ENCODE results near the gene RASGRP2. TPM values are rescaled to one million over a fixed set of nuclear protein-coding genes. Genes with fewer than 3 reads are reported as not detected.
A peak's percentile ranks its signal among the peaks of the same experiment; 100 is the strongest.

The RASGRP2 gene
- total and polyA plus RNA-seq, 7 experiments from 2014 or later: 197 to 697 (median 577) TPM

- no peak for DNase-seq
- ChIA-PET POLR2A (interaction anchor here (0.6 to 30.7 kb wide), 10 partner anchors 10 to 653 kb away, joined by 3 to 1956 read pairs (median 4); partner anchors contain the start of genes PYGM and RASGRP2), CTCF (interaction anchor here (0.7 to 19.1 kb wide), 7 partner anchors 9 to 1426 kb away, joined by 3 to 305 read pairs (median 8); partner anchors contain the start of genes PYGM and RASGRP2)
- H3K27ac Mint-ChIP-seq: peak overlapping the region; percentile 58 to 89 (median 77)
- H3K36me3 Mint-ChIP-seq: peaks cover 27 to 97% (median 79%) of the 10 kb centered on the region in 5 donors
- H3K4me3 Mint-ChIP-seq: peak overlapping the region; percentile 41 to 95 (median 65)
- no peak for ATAC-seq
- Histone ChIP-seq H3K27me3 (ENCODE audit: control insufficient read depth in 2 of 2, insufficient read depth in 2 of 2, low read length in 2 of 2) (no peaks in the 10 kb centered on the region), H3K36me3 (ENCODE audit: control insufficient read depth in 2 of 3, insufficient read depth in 3 of 3, low read length in 3 of 3) (peaks cover 76 to 98% (median 95%) of the 10 kb centered on the region in 3 experiments), H3K9me3 (ENCODE audit: control insufficient read depth in 2 of 3, low read length in 3 of 3) (no peaks in the 10 kb centered on the region), H3K4me1 (ENCODE audit: control insufficient read depth in 2 of 2, insufficient read depth in 2 of 2, low read length in 2 of 2) (peaks cover 62 to 88% of the 10 kb centered on the region in 2 donors), H3K4me3 (ENCODE audit: low read length) (no peak overlapping the region), H3K27ac (ENCODE audit: low read depth, low read length) (peak overlapping the region; percentile 51)
- no peaks in the 10 kb centered on the region for H3K27me3 Mint-ChIP-seq
- intact Hi-C loops (cut with micrococcal nuclease): loop anchor here in 1 of 2 donors (10.0 kb wide), 1 partner anchor 652 kb away; the partner anchor contains the start of gene NEAT1
- peaks cover 63 to 100% (median 96%) of the 10 kb centered on the region in 7 donors for H3K4me1 Mint-ChIP-seq
- peaks cover 0 to 10% (median 0%) of the 10 kb centered on the region in 11 donors for H3K9me3 Mint-ChIP-seq
These were observed 28.5 kb upstream of the RASGRP2 start for GRCh38 chr11:64772303-64773018.

DNA sequence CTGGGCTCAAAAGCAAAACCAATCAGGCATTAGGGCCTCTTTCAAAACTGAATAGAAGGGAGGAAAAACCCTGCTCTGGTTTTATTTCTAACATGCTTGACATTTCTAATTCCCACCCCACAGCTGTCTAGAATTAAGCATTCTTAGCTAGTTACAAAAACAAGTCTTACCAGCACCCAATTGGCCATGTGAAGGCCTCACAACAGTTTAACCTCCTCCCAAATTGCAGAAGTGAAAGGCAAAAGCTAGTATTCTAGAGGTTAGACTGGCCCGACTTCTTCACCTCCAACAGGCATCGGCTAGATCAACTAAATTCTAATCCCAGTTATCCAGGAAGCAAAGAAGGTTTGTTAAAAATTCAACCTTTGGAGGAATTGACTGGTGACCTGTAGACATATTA, 27.9 kb upstream of the RASGRP2 start:
- H3K27me3 ChIP-seq (ENCODE audit: control insufficient read depth in 2 of 2, insufficient read depth in 2 of 2, low read length in 2 of 2): no peaks in the 10 kb centered on the region
- H3K4me3 ChIP-seq (ENCODE audit: low read length): peak overlapping the region; percentile 3
- H3K4me3 Mint-ChIP-seq: peak overlapping the region; percentile 18 to 95 (median 62)
- ChIA-PET POLR2A (interaction anchor here (0.6 to 39.7 kb wide), 9 partner anchors 7 to 1117 kb away, joined by 3 to 1956 read pairs (median 4); partner anchors contain the start of genes PYGM, RASGRP2 and SF1), CTCF (interaction anchor here (0.8 to 19.1 kb wide), 7 partner anchors 9 to 266 kb away, joined by 3 to 305 read pairs (median 4); partner anchors contain the start of genes PYGM and RASGRP2)
- H3K9me3 ChIP-seq (ENCODE audit: control insufficient read depth in 2 of 3, low read length in 3 of 3): no peaks in the 10 kb centered on the region
- peaks cover 63 to 100% (median 96%) of the 10 kb centered on the region in 7 donors for H3K4me1 Mint-ChIP-seq
- H3K4me1 ChIP-seq (ENCODE audit: control insufficient read depth in 2 of 2, insufficient read depth in 2 of 2, low read length in 2 of 2): peaks cover 64 to 92% of the 10 kb centered on the region in 2 donors
- intact Hi-C loops (cut with micrococcal nuclease): loop anchor here in 1 of 2 donors (10.0 kb wide), 1 partner anchor 653 kb away; the partner anchor contains the start of gene NEAT1
- H3K27me3 Mint-ChIP-seq: no peaks in the 10 kb centered on the region
- DNase-seq (no peak), ATAC-seq (no peak)
- peak overlapping the region; percentile 51 for H3K27ac ChIP-seq (ENCODE audit: low read depth, low read length)
- H3K27ac Mint-ChIP-seq: peak overlapping the region; percentile 58 to 89 (median 77)
- H3K36me3 ChIP-seq (ENCODE audit: control insufficient read depth in 2 of 3, insufficient read depth in 3 of 3, low read length in 3 of 3): peaks cover 76 to 98% (median 95%) of the 10 kb centered on the region in 3 experiments
- H3K9me3 Mint-ChIP-seq: peaks cover 0 to 6% (median 0%) of the 10 kb centered on the region in 11 donors
- H3K36me3 Mint-ChIP-seq: peaks cover 27 to 96% (median 77%) of the 10 kb centered on the region in 5 donors

GRCh38 chr11:64770120-64770519, 26.2 kb upstream of the RASGRP2 start:
- Histone ChIP-seq H3K9me3 (ENCODE audit: control insufficient read depth in 2 of 3, low read length in 3 of 3) (no peaks in the 10 kb centered on the region), H3K36me3 (ENCODE audit: control insufficient read depth in 2 of 3, insufficient read depth in 3 of 3, low read length in 3 of 3) (peaks cover 64 to 95% (median 83%) of the 10 kb centered on the region in 3 experiments), H3K4me1 (ENCODE audit: control insufficient read depth in 2 of 2, insufficient read depth in 2 of 2, low read length in 2 of 2) (peaks cover 51 to 85% of the 10 kb centered on the region in 2 donors), H3K27me3 (ENCODE audit: control insufficient read depth in 2 of 2, insufficient read depth in 2 of 2, low read length in 2 of 2) (no peaks in the 10 kb centered on the region), H3K27ac (ENCODE audit: low read depth, low read length) (peak overlapping the region; percentile 41), H3K4me3 (ENCODE audit: low read length) (no peak overlapping the region)
- H3K27ac Mint-ChIP-seq: peak overlapping the region in 8 of 9 donors; percentile 50 to 88 (median 80)
- H3K9me3 Mint-ChIP-seq: peaks cover 0 to 2% (median 0%) of the 10 kb centered on the region in 11 donors
- intact Hi-C loops (cut with micrococcal nuclease): loop anchor here in 1 of 2 donors (10.0 kb wide), 1 partner anchor 655 kb away; the partner anchor contains the start of gene NEAT1
- POLR2A ChIA-PET: interaction anchor here (0.7 to 39.7 kb wide), 5 partner anchors 5 to 365 kb away, joined by 3 to 1956 read pairs (median 6); partner anchors contain the start of genes PYGM, RASGRP2 and SF1
- H3K36me3 Mint-ChIP-seq: peaks cover 18 to 88% (median 75%) of the 10 kb centered on the region in 5 donors
- ATAC-seq (no peak), DNase-seq (no peak)
- peaks cover 58 to 97% (median 87%) of the 10 kb centered on the region in 7 donors for H3K4me1 Mint-ChIP-seq
- peak overlapping the region in 5 of 10 donors; percentile 4 to 95 (median 52) for H3K4me3 Mint-ChIP-seq
- CTCF ChIA-PET: interaction anchor here (2.3 to 19.1 kb wide), 2 partner anchors 15 to 23 kb away, joined by 13 to 305 read pairs; partner anchors contain the start of gene RASGRP2
- no peaks in the 10 kb centered on the region for H3K27me3 Mint-ChIP-seq

- H3K4me3 Mint-ChIP-seq: peak overlapping the region in 8 of 10 donors; percentile 6 to 96 (median 52)
- ATAC-seq (no peak), DNase-seq (no peak)
- CTCF ChIA-PET: interaction anchor here (0.7 to 19.1 kb wide), 2 partner anchors 15 to 22 kb away, joined by 4 to 305 read pairs; partner anchors contain the start of gene RASGRP2
- peaks cover 60 to 97% (median 87%) of the 10 kb centered on the region in 7 donors for H3K4me1 Mint-ChIP-seq
- no peaks in the 10 kb centered on the region for H3K27me3 Mint-ChIP-seq
- POLR2A ChIA-PET: interaction anchor here (0.7 to 39.7 kb wide), 4 partner anchors 4 to 79 kb away, joined by 3 to 1956 read pairs (median 980); partner anchors contain the start of genes PYGM, RASGRP2 and SF1
- H3K9me3 ChIP-seq (ENCODE audit: control insufficient read depth in 2 of 3, low read length in 3 of 3): no peaks in the 10 kb centered on the region
- H3K27ac Mint-ChIP-seq: peak overlapping the region; percentile 65 to 94 (median 90)
- peaks cover 66 to 95% (median 77%) of the 10 kb centered on the region in 3 experiments for H3K36me3 ChIP-seq (ENCODE audit: control insufficient read depth in 2 of 3, insufficient read depth in 3 of 3, low read length in 3 of 3)
- peak overlapping the region; percentile 41 for H3K27ac ChIP-seq (ENCODE audit: low read depth, low read length)
- H3K4me3 ChIP-seq (ENCODE audit: low read length): no peak overlapping the region
- intact Hi-C loops (cut with micrococcal nuclease): no loop called here
- peaks cover 54 to 83% of the 10 kb centered on the region in 2 donors for H3K4me1 ChIP-seq (ENCODE audit: control insufficient read depth in 2 of 2, insufficient read depth in 2 of 2, low read length in 2 of 2)
- H3K9me3 Mint-ChIP-seq: peaks cover 0 to 4% (median 0%) of the 10 kb centered on the region in 11 donors
- H3K36me3 Mint-ChIP-seq: peaks cover 25 to 88% (median 77%) of the 10 kb centered on the region in 5 donors
- H3K27me3 ChIP-seq (ENCODE audit: control insufficient read depth in 2 of 2, insufficient read depth in 2 of 2, low read length in 2 of 2): no peaks in the 10 kb centered on the region
These were observed 25.3 kb upstream of the RASGRP2 start for GRCh38 chr11:64769283-64769682.

DNA sequence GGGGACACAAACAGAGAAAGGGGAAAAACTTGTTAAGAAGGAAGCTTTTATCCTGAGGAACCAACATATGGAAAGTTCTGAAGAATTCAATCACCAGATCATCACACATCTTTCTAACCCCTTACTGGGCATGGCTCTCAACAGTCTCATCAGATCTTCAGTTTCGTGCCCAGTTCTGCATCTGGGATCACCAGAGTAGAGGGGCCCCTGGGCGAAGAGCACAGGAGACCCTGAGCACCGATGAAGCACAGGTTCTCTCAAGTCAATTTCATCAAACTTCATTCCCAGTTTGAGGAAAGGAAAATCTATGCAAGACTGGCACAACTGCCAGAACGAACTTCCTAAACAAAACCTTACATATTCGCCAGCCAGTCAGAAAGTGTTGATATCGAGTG, 24.4 kb upstream of the RASGRP2 start:
- peaks cover 56 to 97% (median 88%) of the 10 kb centered on the region in 7 donors for H3K4me1 Mint-ChIP-seq
- Histone ChIP-seq H3K27ac (ENCODE audit: low read depth, low read length) (peak overlapping the region; percentile 69), H3K9me3 (ENCODE audit: control insufficient read depth in 2 of 3, low read length in 3 of 3) (no peaks in the 10 kb centered on the region), H3K27me3 (ENCODE audit: control insufficient read depth in 2 of 2, insufficient read depth in 2 of 2, low read length in 2 of 2) (no peaks in the 10 kb centered on the region), H3K4me3 (ENCODE audit: low read length) (no peak overlapping the region), H3K4me1 (ENCODE audit: control insufficient read depth in 2 of 2, insufficient read depth in 2 of 2, low read length in 2 of 2) (peaks cover 54 to 84% of the 10 kb centered on the region in 2 donors), H3K36me3 (ENCODE audit: control insufficient read depth in 2 of 3, insufficient read depth in 3 of 3, low read length in 3 of 3) (peaks cover 63 to 89% (median 68%) of the 10 kb centered on the region in 3 experiments)
- CTCF ChIA-PET: interaction anchor here (0.6 to 19.1 kb wide), 6 partner anchors 8 to 90 kb away, joined by 3 to 305 read pairs (median 3); partner anchors contain the start of genes PYGM and RASGRP2
- H3K36me3 Mint-ChIP-seq: peaks cover 25 to 84% (median 76%) of the 10 kb centered on the region in 5 donors
- DNase-seq: peak in 1 of 9 donors; percentile 21
- peak overlapping the region; percentile 27 to 94 (median 87) for H3K27ac Mint-ChIP-seq
- POLR2A ChIA-PET: interaction anchor here (0.9 to 39.7 kb wide), 5 partner anchors 3 to 36 kb away, joined by 3 to 1956 read pairs (median 6); partner anchors contain the start of genes PYGM, RASGRP2 and SF1
- intact Hi-C loops (cut with micrococcal nuclease): loop anchor here in 1 of 2 donors (1.0 kb wide), 1 partner anchor 9 kb away; no protein-coding TSS in a partner anchor
- peak overlapping the region in 8 of 10 donors; percentile 44 to 96 (median 78) for H3K4me3 Mint-ChIP-seq
- H3K9me3 Mint-ChIP-seq: peaks cover 0 to 4% (median 0%) of the 10 kb centered on the region in 11 donors
- ATAC-seq: no peak
- H3K27me3 Mint-ChIP-seq: no peaks in the 10 kb centered on the region
